Esophagus mucosa (tissue), 1 donor: ENCODE measurements around the gene POU2AF1. TPM values are rescaled to one million over a fixed set of nuclear protein-coding genes. Genes with fewer than 3 reads are reported as not detected.
A peak's percentile ranks its signal among the peaks of the same experiment; 100 is the strongest.

Source experiments
- ATAC-seq: fragments of 200-7000 bp; cut with Tn5 transposase; one replicate; pipeline ENCODE4 v1.9.1; 2020
- total RNA-seq: library from RNA; stranded (reverse); gene quantifications from one replicate; pipeline ENCODE4 v1.2.4, GENCODE V29; 2023
- donor health status: DM: yes; HTN: yes; CAD: no.

POU2AF1 gene
- total RNA-seq, 1 donor from 2014 or later = 2.6 TPM

DNA sequence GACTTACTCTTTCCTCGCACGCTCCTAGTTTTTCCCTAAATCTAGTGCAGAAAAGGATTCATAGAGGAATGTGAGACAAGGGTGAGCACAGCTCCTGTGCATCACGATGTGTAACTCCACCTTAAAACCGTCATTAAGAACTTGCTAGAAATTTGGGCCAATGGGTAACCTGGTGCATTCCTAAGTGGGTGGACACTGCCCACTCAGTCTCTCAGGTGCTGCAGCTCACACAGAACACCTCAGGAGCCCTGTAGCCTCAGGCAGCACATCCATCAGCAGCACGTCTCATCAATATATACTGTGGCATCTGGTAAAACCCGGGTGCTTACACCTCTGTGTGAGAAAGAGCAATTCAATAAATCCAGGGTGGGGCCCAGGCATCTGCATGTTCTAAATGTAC, 68.4 kb downstream of the POU2AF1 start:
- ATAC-seq = peak; percentile 30

DNA sequence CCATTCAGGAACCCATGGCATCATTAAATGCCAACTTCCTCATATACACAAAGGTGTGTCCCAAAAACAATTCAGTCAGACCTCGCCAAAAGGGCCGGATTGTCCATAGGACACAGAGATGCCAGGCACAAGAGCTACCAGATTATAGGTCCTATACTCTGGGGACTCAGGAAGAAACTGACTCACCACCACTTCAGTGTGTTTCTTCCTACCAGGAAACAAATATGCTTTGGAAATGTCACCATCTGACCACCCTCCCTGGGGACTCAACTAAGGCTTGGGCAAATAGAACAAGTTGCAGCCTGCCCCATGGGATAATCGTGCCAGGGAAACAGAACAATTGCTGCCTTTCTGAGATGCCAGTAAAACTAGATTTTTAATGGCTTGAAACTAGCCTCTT, 69.0 kb downstream of the POU2AF1 start:
- peak; percentile 89 for ATAC-seq

DNA sequence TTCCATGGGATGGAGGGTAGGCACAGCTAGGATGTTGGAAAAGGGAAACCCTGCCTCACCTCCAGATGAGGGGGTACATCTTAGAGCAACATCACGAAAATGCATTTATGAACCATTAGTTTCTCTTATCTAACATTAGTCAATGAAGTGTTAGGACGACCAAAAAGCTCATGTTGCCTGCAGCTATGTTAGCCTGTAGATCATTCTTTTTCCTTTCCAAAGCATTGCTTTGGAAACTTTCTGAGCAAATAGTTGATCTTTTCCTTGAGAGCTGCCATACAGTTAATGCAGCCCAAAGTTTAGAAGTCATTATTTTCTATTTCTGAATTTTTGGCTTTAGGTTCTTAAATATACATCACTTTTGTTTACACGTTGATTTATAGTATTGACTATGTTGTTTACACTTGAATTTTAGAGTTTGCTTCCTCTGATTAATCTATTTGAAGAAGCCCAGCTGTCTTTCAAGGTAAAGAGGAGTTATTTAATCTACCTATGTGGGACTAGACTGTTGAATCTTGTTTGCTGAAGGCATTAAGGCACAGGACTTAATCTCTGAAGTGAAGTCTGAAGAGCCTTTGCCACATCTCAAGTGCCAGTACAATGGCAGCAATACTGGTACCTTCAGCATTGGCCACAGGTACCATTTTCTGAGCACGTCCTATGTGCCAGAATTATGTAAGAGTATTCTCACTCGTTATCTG, 69.7 kb downstream of the POU2AF1 start:
- no peak for ATAC-seq

DNA sequence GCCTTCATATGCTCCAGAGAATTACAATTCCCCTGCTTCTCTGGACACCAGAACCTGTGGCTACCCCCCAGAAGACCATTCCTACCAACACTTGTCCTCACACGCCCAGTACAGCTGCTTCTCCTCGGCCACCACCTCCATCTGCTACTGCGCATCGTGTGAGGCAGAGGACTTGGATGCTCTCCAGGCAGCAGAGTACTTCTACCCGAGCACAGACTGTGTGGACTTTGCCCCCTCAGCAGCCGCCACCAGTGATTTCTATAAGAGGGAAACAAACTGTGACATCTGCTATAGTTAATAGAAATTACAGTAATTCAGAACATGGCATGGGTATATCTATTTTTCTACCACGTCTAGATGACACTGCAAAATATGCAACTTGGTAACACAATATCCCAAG, 70.9 kb downstream of the POU2AF1 start:
- no peak for ATAC-seq

DNA sequence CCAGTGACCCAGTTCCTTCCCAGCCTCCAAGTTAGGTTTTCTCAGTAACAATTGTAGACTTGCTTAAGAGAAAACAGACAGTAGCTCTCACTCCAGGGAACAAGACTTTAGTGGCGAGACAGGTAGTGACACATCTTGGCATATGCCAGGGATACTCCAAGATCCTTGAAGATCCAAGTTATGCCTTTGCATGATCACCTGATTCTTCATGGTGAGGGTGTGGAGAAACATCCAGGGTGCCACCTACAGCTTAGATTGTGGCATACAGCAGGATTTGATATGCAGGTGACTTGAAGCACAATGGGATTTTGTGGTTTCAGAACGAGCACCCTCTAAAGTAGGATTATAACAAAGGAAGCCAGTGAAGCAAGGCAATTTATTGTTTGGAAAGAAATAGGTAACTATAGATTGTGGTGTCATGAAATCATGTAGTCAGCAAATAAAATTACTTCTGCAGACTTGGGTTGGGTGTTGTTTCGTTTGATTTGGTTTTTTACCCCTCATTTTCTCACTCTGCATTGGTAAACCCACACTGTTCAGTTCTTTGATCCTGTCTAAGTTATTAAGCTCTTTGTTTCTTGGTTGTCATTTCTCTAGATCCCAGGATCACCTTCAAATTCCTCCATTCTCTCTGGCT, 71.5 kb downstream of the POU2AF1 start:
- peak; percentile 14 for ATAC-seq

DNA sequence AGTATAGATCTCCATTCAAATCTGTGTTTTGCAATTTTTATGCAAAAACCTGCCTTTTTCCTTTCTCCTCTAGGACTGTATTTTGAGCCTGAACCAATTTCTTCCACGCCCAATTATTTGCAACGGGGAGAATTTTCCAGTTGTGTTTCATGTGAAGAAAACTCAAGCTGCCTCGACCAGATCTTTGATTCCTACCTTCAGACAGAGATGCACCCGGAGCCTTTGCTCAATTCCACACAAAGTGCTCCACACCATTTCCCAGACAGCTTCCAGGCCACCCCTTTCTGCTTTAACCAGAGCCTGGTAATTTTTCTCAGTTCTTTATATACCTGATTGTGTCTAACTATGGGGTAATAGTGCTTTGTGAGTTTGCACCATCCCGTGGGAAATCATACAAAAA, 72.8 kb downstream of the POU2AF1 start:
- no peak for ATAC-seq

DNA sequence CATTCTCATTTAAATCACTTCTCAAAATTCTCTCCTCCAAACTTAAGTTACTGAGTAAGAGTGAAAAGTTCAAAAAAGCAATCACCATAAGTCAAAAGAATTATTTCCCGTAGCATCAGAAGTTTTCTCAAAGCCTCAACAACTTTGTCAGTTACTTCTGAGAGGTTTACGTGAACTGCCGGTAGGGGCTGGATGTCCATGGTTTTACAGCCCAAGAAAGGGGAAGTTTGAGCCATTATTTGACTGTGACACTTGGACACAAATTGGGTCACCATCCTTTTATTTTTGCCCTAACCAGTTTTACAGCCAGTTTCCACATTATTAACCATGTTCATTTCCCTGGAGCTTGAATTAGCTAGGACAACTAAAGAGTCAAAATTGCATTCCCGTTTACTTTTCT, 73.2 kb downstream of the POU2AF1 start:
- ATAC-seq = no peak

DNA sequence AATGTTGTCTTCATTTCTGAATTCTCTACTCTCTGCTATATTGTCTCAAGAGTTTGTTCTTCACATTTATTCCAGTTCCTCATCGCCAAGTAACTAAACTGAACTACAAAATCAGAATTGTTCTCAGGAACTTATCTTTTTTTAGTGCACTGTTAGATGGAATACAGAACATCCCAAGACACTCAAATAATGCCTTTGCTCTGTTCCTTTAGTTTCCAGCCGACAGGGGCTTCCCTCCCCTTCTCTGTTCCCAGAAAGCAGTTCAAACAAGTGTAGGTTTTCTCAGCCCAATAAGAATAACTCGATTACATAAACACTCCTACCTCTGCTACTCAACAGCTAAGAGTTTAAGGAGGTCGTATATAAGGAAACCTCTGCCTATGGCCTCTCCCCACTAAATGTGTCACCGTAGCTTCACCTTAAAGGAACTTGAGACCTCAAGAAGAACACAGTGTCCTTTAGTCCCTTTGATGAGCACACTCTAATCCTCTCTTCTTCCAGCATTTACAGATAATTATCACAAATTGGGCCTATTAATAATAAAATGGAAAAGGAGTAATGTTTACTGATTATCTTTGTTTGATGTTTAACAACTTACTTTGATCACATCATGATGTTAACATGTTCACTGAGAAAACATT, 73.8 kb downstream of the POU2AF1 start:
- ATAC-seq = no peak

DNA sequence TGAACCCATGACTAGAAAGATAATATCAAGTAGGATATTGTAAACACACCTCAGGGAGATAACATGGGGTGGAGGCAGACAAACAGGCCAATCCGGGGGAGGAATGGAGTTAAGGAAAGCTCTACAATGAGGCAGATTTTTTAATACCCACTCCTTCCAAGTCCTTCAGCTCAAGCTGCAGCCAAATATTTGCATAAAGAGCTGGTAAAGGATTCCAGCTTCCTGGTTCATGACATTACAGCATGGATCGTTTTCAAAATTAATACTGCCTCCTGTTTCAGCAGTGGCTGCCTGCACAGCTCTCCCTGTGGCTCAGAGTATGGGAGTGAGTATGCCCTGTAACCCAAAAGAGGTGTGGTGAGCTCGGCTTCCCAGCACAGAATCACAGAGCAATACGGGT, 75.6 kb downstream of the POU2AF1 start:
- peak; percentile 88 for ATAC-seq

DNA sequence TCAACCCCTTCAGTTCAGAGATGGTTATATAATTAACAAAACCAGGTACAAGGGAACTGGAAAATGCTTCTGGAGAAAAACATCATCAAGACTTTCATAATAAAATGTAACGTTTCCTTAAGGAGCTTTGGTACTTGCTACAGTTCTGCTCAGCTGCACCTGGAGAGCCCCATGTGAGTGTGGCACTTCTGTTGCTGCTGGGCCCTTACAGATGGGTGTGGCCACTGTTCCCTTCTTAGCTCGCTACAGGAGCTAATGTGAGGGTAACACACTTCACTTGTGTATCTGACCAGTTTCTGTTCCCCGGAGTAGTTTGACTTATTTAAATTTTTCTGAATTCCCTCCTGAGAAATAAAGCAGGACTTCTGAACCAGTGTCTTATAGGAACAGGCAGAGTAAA, 76.8 kb downstream of the POU2AF1 start:
- no peak for ATAC-seq

Other genes starting within 250 kb of the POU2AF1 start
- gene POU2AF2, start 133.6 kb downstream of the POU2AF1 start, total RNA-seq = not detected
- 3.8 TPM for gene POU2AF3, start 80.7 kb downstream of the POU2AF1 start, total RNA-seq
- not detected for gene BTG4, start 133.1 kb upstream of the POU2AF1 start, total RNA-seq
- not detected for gene HOATZ, start 135.5 kb upstream of the POU2AF1 start, total RNA-seq
- 1.9 TPM for gene LAYN, start 161.4 kb upstream of the POU2AF1 start, total RNA-seq
- 6.8 TPM for gene SIK2, start 223.2 kb upstream of the POU2AF1 start, total RNA-seq